ENCODE measurements around the gene RARG.

Gene RARG

DNA sequence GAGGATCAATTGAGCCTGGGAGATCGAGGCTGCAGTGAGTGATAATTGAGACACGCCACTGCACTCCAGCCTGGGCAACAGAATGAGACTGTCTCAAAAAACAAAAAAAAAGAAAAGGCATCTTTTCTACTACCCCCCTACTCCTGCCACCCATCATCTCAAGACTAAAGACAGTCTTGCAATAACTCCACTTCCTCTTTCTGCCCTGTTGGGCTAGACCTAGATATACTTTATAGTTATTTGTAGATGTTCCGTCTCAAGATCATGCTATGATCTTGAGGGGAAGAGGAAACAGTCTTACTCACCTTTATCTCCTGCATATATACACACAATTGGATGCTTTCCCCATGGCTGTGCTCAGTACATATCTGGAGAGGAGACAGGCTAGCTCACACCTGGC is 24.0 kb upstream of the RARG start:
- no peak overlapping the region for H3K4me3 ChIP-seq (ENCODE audit: low read length)

DNA sequence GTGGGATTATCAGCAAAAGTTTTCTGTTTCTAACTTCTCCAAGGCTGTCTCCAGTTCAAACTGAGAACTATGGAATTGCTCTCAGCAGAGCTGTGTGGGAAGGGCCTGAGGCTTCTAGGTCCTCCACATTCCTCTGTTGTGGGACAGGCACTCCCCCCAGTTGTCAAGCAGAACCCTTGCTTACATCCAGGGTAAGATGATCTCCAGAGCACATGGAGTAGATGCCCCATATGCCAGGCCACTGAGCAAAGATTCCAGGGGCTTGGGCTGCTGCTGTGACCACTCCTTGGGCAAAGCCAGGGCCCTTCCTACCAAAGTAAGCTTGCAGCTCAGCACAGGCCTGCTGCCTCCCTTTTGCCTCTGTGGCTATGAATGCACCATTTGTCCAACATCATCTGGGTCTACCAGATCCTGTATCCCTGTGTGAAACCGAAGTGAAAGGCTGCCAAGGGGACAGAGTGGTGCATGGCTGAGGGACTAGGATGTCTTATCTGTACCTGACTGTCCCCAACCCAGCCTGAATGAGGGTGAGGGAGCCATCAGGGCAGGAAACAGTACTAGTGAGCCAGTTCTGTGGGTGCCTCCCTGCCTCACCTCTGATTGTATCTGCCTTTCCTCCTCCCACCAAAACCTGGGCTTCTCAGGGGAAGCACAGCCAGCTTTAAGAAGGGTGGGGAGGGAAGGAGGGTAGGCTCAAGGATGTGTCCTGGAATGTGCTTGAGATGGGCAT is 23.0 kb upstream of the RARG start:
- TF ChIP-seq ZNF274 (IDR thresholded peaks at IDR 0.05; ENCODE audit: low read depth, low read length), result no peak
- no peak overlapping the region for H3K4me3 ChIP-seq (ENCODE audit: low read length)

More for the DNA sequence above, 24.0 kb upstream of the RARG start:
- TF ChIP-seq ZNF274 (IDR thresholded peaks at IDR 0.05; ENCODE audit: low read depth, low read length), result no peak

DNA sequence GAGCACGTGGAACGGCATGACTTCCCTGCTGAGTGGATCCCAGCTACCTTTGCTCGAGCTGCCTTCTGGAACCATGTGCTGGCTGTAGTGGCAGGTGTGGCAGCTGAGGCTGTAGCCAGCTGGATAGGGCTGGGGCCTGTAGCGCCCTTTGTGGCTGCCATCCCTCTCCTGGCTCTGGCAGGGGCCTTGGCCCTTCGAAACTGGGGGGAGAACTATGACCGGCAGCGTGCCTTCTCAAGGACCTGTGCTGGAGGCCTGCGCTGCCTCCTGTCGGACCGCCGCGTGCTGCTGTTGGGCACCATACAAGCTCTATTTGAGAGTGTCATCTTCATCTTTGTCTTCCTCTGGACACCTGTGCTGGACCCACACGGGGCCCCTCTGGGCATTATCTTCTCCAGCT is 21.3 kb upstream of the RARG start:
- TF ChIP-seq ZNF274 (IDR thresholded peaks at IDR 0.05; ENCODE audit: low read depth, low read length), result no peak
- no peak overlapping the region for H3K4me3 ChIP-seq (ENCODE audit: low read length)

DNA sequence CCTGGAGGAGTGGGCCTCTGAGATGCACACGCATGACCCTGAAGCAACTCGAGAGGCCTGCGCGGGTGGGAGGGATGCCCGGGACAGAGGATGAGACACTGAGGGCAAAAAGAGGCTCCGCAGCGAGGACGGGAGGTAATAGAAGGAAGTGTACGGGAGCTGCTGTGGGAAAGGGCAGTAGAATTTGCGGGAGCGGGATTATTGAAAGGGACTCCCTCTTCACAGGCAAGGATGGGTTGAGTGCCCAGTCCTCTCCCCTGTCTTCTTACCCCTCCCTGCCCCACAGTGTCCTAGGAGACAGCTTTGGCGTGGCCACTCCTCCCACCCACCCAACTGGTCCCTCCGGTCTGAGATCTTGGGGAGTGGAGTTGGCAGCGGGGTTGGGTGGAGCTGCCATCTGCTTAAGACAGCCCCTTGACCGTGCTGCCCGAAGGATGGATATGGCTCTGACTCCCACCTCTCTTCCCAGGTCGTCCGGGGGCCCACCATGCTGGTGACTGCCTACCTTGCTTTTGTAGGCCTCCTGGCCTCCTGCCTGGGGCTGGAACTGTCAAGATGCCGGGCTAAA is 20.4 kb upstream of the RARG start:
- peak overlapping the region; percentile 85 for H3K4me3 ChIP-seq (ENCODE audit: low read length)
- no peak for TF ChIP-seq ZNF274 (IDR thresholded peaks at IDR 0.05; ENCODE audit: low read depth, low read length)

DNA sequence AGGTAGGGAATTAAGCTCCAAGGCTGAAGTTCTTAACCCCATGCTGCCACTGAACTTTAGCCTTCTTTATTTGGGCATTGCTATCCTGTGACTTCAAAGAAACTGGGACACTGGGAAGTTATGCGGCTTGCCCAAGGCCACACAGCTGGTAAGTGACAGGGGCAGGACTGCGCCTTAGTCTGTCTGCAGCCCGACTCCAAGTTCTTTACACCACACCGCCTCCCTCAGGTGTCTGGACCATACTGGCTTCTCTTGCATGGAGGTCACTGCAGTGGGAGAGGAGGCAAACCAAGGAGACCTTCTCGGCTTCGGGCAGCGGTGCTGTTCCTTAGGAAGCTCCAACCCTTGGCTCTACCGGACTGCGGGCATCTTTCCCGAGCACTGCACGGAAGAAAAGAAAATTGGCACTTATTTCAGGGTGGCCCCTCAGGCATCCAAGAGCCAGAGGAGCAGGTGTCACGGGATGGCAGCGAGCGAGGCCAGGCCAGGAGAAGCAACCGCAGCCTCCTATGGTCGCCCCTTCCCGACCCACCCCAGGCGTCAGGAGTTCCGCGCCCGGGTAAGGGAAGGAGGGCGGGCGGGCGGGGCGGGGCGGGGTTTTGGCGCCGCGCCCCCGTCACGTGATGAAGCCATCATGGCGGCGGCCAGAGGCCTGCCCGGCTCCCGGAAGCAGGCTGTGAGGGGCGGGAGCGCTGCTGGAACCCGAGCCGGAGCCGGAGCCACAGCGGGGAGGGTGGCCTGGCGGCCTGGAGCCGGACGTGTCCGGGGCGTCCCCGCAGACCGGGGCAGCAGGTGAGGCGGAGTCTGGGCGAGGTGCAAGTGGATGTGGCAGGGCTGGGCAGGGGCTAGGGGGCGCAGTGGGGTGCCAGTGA is 19.7 kb upstream of the RARG start:
- peak overlapping the region; percentile 85 for H3K4me3 ChIP-seq (ENCODE audit: low read length)
- TF ChIP-seq ZNF274 (IDR thresholded peaks at IDR 0.05; ENCODE audit: low read depth, low read length), result no peak

DNA sequence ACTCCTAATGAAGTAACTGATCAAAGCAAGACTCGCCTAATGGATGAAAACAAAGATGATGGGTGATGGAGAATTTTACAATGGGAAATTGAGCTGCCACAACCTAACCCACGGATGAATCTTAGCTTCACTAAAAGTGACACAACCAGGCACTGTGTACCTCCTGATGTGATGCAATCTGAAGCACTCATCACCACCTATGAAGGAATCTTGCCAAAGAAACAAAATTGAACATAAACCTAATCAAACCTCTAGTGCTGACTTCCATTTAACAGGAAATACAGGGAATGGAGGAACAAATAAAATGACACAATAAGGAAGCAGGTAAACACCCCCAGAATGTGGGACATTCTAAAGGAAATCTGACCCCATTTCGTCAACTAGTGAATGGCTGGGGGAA is 13.3 kb upstream of the RARG start:
- no peak overlapping the region for H3K4me3 ChIP-seq (ENCODE audit: low read length)
- no peak for TF ChIP-seq ZNF274 (IDR thresholded peaks at IDR 0.05; ENCODE audit: low read depth, low read length)

DNA sequence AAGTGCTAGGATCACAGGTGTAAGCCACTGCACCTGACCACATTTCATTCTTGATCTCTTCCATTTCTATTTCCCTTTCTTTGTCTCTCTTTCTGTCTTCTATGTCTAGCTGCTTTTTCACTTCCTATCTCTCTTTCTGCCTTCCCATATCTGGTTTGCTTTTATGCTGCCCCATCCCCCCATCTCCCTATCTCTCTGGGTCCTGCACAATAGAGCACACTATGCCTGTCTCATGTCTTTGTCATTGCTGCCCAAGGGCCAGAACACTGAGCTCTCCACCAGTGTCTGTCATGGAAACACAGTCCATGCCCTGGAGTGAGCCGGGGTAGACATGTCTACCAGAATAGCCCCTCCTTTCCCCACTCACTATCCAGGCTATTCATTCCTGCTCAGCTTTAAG is 12.3 kb upstream of the RARG start:
- no peak for TF ChIP-seq ZNF274 (IDR thresholded peaks at IDR 0.05; ENCODE audit: low read depth, low read length)
- H3K4me3 ChIP-seq (ENCODE audit: low read length), result no peak overlapping the region

DNA sequence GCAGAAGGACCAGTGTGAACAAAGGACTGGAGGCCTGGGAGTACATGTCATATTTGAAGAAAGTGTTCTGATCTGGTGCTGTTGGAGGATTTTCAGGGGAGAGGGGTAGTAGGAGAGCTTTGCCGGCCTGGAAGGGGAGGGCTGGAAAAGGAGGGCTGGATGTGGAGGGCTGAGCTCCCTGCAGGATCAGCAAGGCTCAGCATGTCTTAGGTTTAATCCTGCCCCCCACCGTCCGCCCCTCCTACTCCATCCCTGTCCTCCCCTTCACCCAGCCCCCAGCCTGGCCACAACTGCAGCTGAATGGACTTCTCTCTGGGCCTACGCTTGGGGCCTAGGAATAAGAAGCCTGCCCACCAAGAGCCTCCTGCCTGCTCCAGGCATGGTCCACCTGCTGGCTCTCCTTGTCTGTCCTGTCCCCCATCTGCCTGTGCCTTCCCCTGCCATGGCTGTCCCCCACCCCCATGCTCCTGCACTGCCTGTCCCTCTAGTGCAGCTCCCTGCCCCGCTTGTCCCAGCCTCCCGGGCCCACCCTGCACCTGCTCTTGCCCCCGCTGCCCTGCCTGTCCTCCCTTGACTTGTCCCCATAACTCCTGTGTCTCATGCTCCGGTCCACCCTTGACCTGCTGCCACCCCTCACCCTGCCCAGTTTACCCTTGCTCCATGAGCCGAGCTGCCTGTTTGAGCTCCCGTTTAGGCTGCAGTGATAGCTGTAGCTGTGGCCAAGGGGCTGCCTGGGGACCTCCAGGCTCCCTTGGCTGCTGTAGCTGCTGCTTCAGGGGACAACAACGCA is 9.8 kb upstream of the RARG start:
- no peak overlapping the region for H3K4me3 ChIP-seq (ENCODE audit: low read length)
- TF ChIP-seq ZNF274 (IDR thresholded peaks at IDR 0.05; ENCODE audit: low read depth, low read length), result no peak

DNA sequence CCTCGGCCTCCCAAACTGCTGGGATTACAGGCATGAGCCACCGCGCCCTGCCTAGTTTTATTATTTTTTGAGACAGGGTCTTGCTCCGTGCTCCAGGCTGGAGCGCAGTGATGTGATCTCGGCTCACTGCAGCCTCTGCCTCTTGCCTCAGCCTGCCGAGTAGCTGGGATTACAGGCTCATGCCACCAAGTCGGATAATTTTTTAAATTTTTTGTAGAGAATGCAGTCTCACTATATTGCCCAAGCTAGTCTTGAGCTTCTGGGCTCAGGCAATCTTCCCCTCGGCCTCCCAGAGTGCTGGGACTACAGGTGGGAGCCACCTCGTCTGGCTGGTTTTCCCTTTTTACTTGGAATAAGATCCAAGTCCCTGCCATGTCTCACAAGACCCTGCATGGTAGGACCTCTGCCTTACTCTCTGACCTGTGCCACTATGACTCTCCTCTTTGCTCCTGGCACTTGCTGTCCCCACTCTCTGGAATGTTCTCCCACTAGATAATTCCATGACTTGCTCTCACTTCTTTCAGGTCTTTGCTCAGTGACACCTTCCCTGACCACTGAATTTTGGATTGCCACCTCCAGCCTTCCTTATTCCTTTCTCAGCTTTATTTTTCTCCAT is 7.7 kb upstream of the RARG start:
- H3K4me3 ChIP-seq (ENCODE audit: low read length), result no peak overlapping the region
- TF ChIP-seq ZNF274 (IDR thresholded peaks at IDR 0.05; ENCODE audit: low read depth, low read length), result no peak

DNA sequence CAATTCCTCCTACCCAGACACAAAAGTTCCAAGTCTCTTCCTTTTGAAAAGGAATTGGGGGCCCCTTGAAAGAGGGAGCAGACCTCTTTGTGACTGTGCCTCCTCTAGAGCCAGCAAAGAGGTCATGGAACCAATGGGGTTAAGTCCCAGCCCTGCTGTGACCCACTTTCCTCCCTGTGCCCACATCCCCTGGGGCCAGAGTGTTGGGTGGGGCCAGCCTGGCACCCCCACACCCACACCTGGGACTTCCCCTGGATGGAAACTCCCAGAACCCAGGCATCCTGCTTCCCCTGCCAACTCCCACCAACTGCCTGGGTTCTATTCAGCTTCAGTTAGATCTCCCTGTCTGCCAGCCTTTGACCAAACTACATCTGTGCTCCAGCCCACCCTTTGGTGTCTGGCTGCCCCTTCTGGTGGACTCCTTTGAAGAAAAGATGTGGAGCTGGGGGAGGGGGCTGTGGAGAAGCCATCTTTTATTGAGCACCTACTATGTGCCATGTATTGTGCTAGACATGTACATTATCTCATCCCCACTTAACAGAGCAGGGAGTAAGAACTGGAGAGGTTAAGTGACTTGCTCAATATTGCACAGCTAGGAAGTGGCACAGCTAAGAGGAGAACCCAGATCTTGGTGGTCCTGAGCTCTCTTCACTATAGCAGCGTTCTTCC is 4.6 kb upstream of the RARG start:
- TF ChIP-seq ZNF274 (IDR thresholded peaks at IDR 0.05; ENCODE audit: low read depth, low read length), result no peak
- H3K4me3 ChIP-seq (ENCODE audit: low read length), result no peak overlapping the region

DNA sequence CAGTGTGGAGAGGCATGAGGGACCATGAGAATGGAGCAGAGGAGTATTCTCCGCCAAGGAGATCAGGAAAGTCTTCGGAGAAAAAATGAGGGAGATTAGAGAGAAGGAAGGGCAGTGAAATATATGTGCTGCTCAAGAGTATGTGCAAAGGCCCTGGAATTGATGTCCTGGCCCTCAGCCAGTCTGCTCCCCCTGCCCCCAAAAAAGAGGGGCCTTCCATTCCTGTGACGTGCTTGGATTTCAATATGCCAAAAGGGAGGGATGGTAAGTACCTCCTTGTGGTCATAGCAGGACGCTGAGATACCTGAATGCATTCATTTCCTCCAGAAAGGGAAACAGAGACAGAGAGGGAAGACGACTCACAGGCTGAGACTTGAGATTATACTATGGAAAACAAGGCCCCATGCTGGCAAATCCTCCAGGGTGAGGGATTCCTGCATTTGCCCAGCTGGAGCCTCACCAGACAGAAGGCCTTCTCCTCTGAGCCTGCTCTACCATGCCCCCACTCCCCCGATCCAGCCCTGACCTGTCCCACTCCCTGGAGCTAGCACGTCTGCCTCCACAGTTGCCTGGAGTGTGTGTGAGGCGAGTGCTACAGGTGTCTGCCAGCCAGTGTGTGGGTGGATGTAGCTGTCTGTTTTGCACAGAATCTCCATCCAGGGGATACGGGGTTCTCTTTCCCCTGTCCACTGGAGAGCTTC is 3.9 kb upstream of the RARG start:
- TF ChIP-seq ZNF274 (IDR thresholded peaks at IDR 0.05; ENCODE audit: low read depth, low read length), result no peak
- H3K4me3 ChIP-seq (ENCODE audit: low read length), result no peak overlapping the region

DNA sequence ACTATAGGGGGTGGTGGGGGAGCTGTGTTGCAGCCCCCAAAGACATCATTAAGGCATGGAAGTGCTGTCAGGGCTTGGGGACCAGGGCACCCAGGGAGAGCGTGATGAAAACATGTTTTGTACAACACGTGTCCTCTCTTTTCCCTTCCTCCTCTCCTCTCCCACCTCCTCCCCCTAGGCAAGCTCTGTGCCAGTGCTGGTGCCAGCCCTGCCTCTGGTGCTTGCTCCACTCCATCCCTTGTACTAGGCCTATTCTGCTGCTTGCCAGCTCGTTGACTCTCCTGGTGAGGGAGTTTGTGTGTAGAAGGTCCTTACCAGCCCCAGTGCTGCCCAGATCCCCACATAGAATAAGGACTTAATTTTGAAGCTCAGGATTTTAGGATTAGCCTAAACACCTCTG is 3.2 kb upstream of the RARG start:
- no peak overlapping the region for H3K4me3 ChIP-seq (ENCODE audit: low read length)
- no peak for TF ChIP-seq ZNF274 (IDR thresholded peaks at IDR 0.05; ENCODE audit: low read depth, low read length)
